Measurements from ENCODE around the gene ORM2. TPM values are rescaled to one million over a fixed set of nuclear protein-coding genes. Genes with fewer than 3 reads are reported as not detected.

ORM2 gene
- total RNA-seq, 4 donors from 2014 or later = not detected

- no peak for TF ChIP-seq EP300 (IDR thresholded peaks at IDR 0.05)
- no peak for TF ChIP-seq CTCF (IDR thresholded peaks at IDR 0.05)
- TF ChIP-seq POLR2A (IDR thresholded peaks at IDR 0.05) = no peak
- H3K9me3 ChIP-seq = no peaks in the 10 kb centered on the region
- H3K4me1 ChIP-seq = peaks cover 0 to under 1% (median 0%) of the 10 kb centered on the region in 4 donors
- H3K36me3 ChIP-seq = peaks cover 0 to 61% (median 0%) of the 10 kb centered on the region in 3 donors
- no peak overlapping the region for H3K27ac ChIP-seq
- H3K27me3 ChIP-seq = no peaks in the 10 kb centered on the region
- no peak for DNase-seq (ENCODE audit: low spot score in 2 of 2)
- WGBS, 2 donors = 85 to 86% methylated on average over 22 of the region's 22 CpGs
- H3K4me3 ChIP-seq = no peak overlapping the region
Measured at GRCh38 chr9:114310471-114311450, 18.9 kb upstream of the ORM2 start.

GRCh38 chr9:114311571-114312512 lies 17.8 kb upstream of the ORM2 start:
- no peaks in the 10 kb centered on the region for H3K4me1 ChIP-seq
- TF ChIP-seq CTCF (IDR thresholded peaks at IDR 0.05) (no peak), EP300 (IDR thresholded peaks at IDR 0.05) (no peak), POLR2A (IDR thresholded peaks at IDR 0.05) (no peak)
- H3K27me3 ChIP-seq = no peaks in the 10 kb centered on the region
- H3K9me3 ChIP-seq = no peaks in the 10 kb centered on the region
- 89 to 90% methylated on average over 28 of the region's 28 CpGs for WGBS, 2 donors
- H3K36me3 ChIP-seq = peaks cover 0 to 54% (median 0%) of the 10 kb centered on the region in 3 donors
- H3K4me3 ChIP-seq = no peak overlapping the region
- no peak for DNase-seq (ENCODE audit: low spot score in 2 of 2)
- no peak overlapping the region for H3K27ac ChIP-seq

- peaks cover 0 to 48% (median 0%) of the 10 kb centered on the region in 3 donors for H3K36me3 ChIP-seq
- no peak for TF ChIP-seq CTCF (IDR thresholded peaks at IDR 0.05)
- TF ChIP-seq EP300 (IDR thresholded peaks at IDR 0.05) = no peak
- TF ChIP-seq POLR2A (IDR thresholded peaks at IDR 0.05) = no peak
- no peak for DNase-seq (ENCODE audit: low spot score in 2 of 2)
- no peaks in the 10 kb centered on the region for H3K27me3 ChIP-seq
- H3K4me3 ChIP-seq = no peak overlapping the region
- 59 to 66% methylated on average over 8 of the region's 8 CpGs for WGBS, 2 donors
- no peaks in the 10 kb centered on the region for H3K9me3 ChIP-seq
- H3K4me1 ChIP-seq = no peaks in the 10 kb centered on the region
- H3K27ac ChIP-seq = no peak overlapping the region
Measured at GRCh38 chr9:114312513-114312875, 17.2 kb upstream of the ORM2 start.

GRCh38 chr9:114313186-114313585 lies 16.5 kb upstream of the ORM2 start:
- no peak for TF ChIP-seq POLR2A (IDR thresholded peaks at IDR 0.05)
- TF ChIP-seq CTCF (IDR thresholded peaks at IDR 0.05) = no peak
- TF ChIP-seq EP300 (IDR thresholded peaks at IDR 0.05) = no peak
- Histone ChIP-seq H3K4me3 (no peak overlapping the region), H3K9me3 (no peaks in the 10 kb centered on the region), H3K27ac (no peak overlapping the region), H3K27me3 (no peaks in the 10 kb centered on the region), H3K36me3 (peaks cover 0 to 41% (median 0%) of the 10 kb centered on the region in 3 donors), H3K4me1 (no peaks in the 10 kb centered on the region)
- WGBS, 2 donors = 73% methylated on average over 8 of the region's 8 CpGs
- no peak for DNase-seq (ENCODE audit: low spot score in 2 of 2)

Data from tibial nerve (tissue), 4 donors.